Stimulated activated CD4-positive, alpha-beta T cell treated with anti-CD3 and anti-CD28 coated beads, Interleukin-1b, Interleukin-23, amount 100 ng/mL, for 1 hour (primary cell): ENCODE data around the gene MICOS13.

Source experiments
- DNase-seq, 2 donors: peaks; one replicate each; pipeline ENCODE4 v3.0.0-alpha.2; 2020; ENCODE audit warnings: low read depth in 2 of 2

MICOS13 gene

GRCh38 chr19:5667751-5668271, 12.5 kb downstream of the MICOS13 start:
- no peak for DNase-seq

GRCh38 chr19:5666921-5667610, 13.2 kb downstream of the MICOS13 start:
- no peak for DNase-seq

- no peak for DNase-seq
Measured at GRCh38 chr19:5665781-5666513, 14.4 kb downstream of the MICOS13 start.

GRCh38 chr19:5664515-5664914, 15.8 kb downstream of the MICOS13 start:
- DNase-seq = no peak

DNA sequence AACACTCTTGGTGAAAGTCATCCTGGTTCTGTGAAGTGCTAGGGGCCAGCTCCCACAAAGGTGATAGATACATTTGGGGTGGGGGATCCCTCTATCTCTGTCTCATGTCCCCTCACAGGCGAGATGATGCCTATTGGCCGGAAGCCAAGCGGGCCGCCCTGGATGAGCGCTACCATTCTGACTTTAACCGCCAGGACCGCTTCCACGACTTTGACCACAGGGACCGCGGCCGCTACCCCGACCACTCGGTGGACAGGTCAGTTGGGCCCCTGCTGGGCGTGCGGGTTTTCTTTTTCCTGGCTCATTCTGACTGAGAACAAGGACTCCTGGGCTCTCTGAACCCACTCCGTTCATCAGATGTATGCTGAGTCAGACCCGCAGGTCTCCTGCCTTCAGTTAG, 16.4 kb downstream of the MICOS13 start:
- no peak for DNase-seq

DNA sequence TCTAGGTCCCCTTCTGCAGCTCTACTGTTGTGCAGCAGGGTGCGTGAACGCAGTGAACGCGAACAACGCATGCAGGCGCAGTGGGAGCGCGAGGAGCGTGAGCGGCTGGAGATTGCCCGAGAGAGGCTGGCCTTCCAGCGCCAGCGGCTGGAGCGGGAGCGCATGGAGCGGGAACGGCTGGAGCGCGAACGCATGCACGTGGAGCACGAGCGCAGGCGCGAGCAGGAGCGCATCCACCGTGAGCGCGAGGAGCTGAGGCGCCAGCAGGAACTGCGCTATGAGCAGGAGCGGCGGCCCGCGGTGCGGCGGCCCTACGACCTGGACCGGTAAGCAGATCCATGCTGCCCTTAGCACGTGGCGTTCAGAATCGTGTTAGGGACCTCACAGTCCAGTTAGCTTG, 18.8 kb downstream of the MICOS13 start:
- DNase-seq = no peak

DNA sequence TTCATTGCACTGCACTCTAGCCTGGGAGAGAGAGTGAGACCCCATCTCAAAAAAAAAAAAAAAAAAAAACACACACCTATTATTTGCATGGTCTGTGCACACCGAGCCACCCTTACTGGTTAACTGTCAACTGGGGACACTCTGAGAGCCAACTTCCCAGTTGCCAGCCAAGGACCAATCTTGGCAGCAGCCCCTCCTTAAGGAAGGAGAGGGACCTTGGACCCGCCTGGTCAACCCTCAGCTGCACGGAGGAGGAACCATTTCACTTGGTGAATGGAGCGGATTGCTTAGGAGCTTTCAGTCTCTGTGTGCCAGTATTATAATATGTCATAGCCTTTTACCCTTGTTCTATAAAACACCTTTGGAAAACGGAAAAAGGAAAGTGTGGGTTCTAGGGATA, 24.9 kb downstream of the MICOS13 start:
- DNase-seq = no peak

DNA sequence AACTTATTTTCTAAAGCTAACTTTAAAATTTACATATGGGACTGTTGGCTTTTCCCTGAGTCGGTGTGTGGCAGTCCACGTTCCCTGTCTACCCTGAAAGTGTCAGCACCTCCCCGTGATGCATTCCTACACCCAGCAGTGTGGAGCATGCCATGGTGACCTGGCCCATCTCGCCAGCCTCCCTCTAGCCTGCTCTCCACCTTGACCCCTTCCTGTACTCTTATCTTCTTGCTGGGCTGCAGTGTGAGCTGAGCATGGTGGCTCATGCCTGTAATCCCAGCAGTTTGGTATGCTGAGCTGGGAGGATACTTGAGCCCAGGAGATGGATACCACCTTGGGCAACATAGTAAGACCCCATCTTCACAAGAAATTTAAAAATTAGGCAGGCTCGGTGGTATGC, 25.4 kb downstream of the MICOS13 start:
- no peak for DNase-seq

GRCh38 chr19:5652261-5652660, 28.1 kb downstream of the MICOS13 start:
- DNase-seq = no peak

DNA sequence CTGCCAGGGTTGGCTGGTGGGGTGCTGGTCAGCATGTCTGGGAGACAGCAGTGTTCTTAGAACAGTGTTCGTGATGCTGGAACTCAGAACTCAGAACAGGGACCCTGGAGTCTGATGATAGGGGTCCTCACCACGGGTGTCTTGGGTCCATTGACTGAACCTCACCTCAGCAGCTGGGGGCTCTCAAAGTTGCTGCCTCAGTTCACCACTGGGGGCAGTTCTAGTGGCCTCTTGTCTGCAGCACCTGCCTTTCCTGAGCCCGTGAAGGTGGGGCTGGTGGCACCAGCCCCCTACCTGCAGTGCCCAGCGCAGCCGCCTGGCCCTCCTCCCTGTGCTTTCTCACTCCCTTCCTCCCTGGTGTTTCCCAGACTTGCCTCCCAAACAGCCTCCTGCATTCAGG, 29.0 kb downstream of the MICOS13 start:
- DNase-seq = no peak

DNA sequence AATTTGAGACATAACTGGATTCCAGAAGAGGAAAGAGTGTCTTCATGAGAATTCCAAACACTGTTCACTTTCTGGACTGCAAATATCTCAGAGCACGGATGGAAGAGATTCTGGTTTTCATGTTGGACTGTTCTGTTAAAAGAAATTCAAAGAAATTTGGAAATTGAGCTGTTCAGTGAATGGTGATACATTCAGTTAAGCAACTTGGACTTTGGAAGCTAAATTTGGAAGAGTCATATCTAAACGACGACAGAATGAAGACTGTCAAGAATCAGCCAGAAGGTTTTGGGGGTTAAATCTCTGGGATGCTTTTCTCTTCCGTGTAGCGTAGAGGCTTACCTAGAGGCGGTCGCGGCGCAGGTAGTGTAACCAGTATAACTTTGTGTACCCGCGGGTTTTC, 31.9 kb downstream of the MICOS13 start:
- no peak for DNase-seq

DNA sequence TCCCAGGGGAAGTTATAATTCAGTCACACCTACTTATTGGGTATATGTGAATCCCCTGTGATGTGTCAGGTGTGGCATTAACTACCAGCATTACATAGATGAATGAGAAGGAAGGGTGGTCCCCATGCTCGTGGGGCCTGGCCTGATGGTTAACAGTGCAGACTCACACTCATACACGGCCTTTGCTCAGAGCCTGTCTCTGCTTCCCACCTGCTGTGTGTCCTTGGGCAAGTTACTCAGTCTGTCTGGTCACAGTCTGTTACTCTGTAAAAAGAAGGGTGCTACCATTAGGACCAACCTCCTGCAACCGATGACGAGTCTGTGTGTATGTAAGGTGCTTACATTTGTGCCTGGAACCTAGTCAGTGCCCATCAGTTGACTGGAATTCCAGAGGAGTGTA, 33.6 kb downstream of the MICOS13 start:
- no peak for DNase-seq

GRCh38 chr19:5645409-5645808, 34.9 kb downstream of the MICOS13 start:
- no peak for DNase-seq

GRCh38 chr19:5644037-5644436, 36.3 kb downstream of the MICOS13 start:
- no peak for DNase-seq

DNA sequence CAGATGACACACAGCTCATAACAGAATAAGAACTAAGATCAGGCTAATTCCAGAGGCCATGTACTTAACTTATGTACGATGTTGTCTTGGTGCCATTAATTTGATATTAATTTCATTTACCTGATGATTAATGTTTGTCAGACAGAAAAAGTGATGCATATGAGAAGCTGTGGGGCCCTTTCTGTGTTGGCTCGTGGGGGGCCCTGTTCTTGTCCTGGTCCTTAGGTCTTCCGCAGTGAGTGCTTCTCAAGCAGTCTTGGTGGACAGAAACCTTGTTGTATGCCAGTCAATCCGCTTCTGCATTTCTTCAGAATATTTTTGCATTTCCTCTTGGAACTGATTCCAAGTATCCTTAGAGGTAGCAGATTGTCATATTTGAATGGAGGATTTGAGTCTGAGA, 37.3 kb downstream of the MICOS13 start:
- no peak for DNase-seq

- DNase-seq = no peak
Measured at GRCh38 chr19:5642204-5642603, 38.1 kb downstream of the MICOS13 start.

- no peak for DNase-seq
Measured at GRCh38 chr19:5641171-5641570, 39.1 kb downstream of the MICOS13 start.

GRCh38 chr19:5637971-5638370, 42.3 kb downstream of the MICOS13 start:
- DNase-seq = no peak

- no peak for DNase-seq
Measured at GRCh38 chr19:5635427-5635826, 44.9 kb downstream of the MICOS13 start.

- no peak for DNase-seq
Measured at GRCh38 chr19:5632657-5633056, 47.7 kb downstream of the MICOS13 start.

DNA sequence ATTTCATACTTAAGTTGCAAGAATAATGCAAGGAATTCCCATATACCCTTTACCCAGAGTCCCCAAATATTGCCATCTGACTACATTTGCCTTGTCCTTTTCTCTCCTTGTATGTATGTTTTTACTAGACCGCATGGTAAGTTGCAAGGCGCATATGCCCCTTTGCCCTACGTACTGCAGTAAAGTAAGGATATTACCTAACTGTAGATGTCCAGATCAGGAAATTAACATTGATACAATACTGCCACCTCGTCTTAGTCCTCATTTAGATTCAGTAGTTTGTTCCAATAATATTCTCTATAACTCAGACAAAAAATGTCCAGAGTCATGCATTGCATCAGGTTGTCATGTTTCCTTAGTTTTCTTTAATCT, 48.1 kb downstream of the MICOS13 start:
- no peak for DNase-seq

DNA sequence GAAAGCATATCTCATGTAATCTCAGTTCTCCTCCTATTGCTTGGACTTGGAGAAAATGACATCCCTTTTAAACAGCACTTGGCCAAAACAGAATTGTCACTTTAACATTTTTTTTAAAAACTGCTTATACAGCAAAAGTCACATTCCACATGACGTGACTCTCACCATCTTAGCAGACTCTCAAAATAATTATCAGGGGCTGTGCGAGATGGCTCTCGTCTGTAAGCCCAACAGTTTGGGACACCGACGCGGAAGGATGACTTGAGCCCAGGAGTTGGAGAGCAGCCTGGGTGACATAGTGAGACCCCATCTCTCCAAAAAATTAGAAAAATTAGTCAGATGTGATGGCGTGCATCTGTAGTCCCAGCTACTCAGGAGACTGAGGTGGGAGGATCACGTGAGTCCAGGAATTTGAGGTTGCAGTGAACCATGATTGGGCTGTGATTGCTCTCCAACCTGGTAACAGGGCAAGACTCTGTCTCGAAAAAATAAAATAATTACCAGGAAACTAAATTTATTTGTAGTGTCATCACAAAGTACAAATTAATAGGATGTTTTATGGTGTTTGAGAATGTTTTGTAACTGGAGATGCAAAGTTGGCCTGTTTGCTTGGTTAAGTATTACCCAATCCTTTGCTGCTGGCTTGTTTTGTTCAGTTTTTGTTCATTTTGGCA, 48.6 kb downstream of the MICOS13 start:
- DNase-seq = no peak

GRCh38 chr19:5628919-5629481, 51.3 kb downstream of the MICOS13 start:
- DNase-seq = no peak
